Gastrocnemius medialis (tissue), 4 donors: Measurements from ENCODE around the gene SRBD1. TPM values are rescaled to one million over a fixed set of nuclear protein-coding genes. Genes with fewer than 3 reads are reported as not detected.

Source experiments
- ATAC-seq, 2 donors: fragments of 150-250 bp; one replicate each; pipeline ENCODE4 v1.9.1; 2016
- DNase-seq, 2 donors: peaks; one replicate each; pipeline ENCODE4 v3.0.0-alpha.2; 2019
- H3K27ac ChIP-seq, 4 donors: fragments of 200-600 bp; sonication (generic); 1 replicate in 1 of 4; 2 replicates in 3 of 4; pipeline ENCODE4 v1.5.1; 2016 to 2018; ENCODE audit warnings: mild to moderate bottlenecking in 2 of 4, moderate library complexity in 1 of 4
- H3K27me3 ChIP-seq, 3 donors: fragments of 200-600 bp; sonication (generic) in 2 of 3; 1 replicate in 1 of 3; 2 replicates in 2 of 3; pipeline versions ENCODE4 v1.5.1 to v1.6.0; 2016 to 2019; ENCODE audit warnings: mild to moderate bottlenecking in 1 of 3, moderate library complexity in 1 of 3
- H3K36me3 ChIP-seq, 2 donors: fragments of 200-600 bp; sonication (generic) in 1 of 2; one replicate each; pipeline ENCODE4 v1.5.1; 2017 to 2018
- H3K4me1 ChIP-seq, 2 donors: fragments of 200-600 bp; sonication (generic) in 1 of 2; one replicate each; pipeline ENCODE4 v1.5.1; 2016 to 2017; ENCODE audit warnings: mild to moderate bottlenecking in 2 of 2
- H3K4me3 ChIP-seq, 4 donors: fragments of 200-600 bp; sonication (generic) in 3 of 4; 1 replicate in 1 of 4; 2 replicates in 3 of 4; pipeline ENCODE4 v1.5.1; 2016 to 2019; ENCODE audit warnings: mild to moderate bottlenecking in 2 of 4
- H3K9me3 ChIP-seq, 3 donors: fragments of 200-600 bp; sonication (generic) in 2 of 3; 1 replicate in 1 of 3; 2 replicates in 2 of 3; pipeline ENCODE4 v1.5.1; 2016 to 2019
- POLR2A ChIP-seq, 2 donors: fragments of 450-650 bp; IDR thresholded peaks; one replicate each; pipeline ENCODE4 v1.6.1; 2017; ENCODE audit warnings: antibody characterized with exemption in 2 of 2, mild to moderate bottlenecking in 2 of 2, moderate library complexity in 2 of 2
- in situ Hi-C, 4 donors: fragments of 200-750 bp; cut with MboI; loops; one replicate each; pipeline versions ENCODE4 v1.15.0 to v1.8.0; 2017; ENCODE audit warnings: low sequenced_read_pairs in 4 of 4
- intact Hi-C: fragments of 100-400 bp; cut with DNase I; formaldehyde crosslinking; loops from one replicate; pipeline ENCODE4 v1.15.1; 2023; ENCODE audit warnings: low total_unique reads
- total RNA-seq, 4 donors: library from RNA; depleted of rRNA; stranded (reverse); fragments of >200 nt; gene quantifications; one replicate each; pipeline versions ENCODE4 v1.1.0 to v1.2.3, GENCODE V29; 2016
- TF ChIP-seq, protein P1 (sequence below), 5 experiments: fragments of 450-650 bp in 3 of 5; fragments of 200-600 bp in 2 of 5; sonication (generic) in 2 of 5; IDR thresholded peaks in 4 of 5; conservative IDR thresholded peaks in 1 of 5; 1 replicate in 4 of 5; 2 replicates in 1 of 5; pipeline ENCODE4 v1.5.1; 2016 to 2019; ENCODE audit warnings: antibody characterized with exemption in 5 of 5, mild to moderate bottlenecking in 3 of 5, moderate library complexity in 3 of 5

Gene SRBD1
- total RNA-seq, 4 donors from 2014 or later: 3.0 to 10.1 (median 4.5) TPM

DNA sequence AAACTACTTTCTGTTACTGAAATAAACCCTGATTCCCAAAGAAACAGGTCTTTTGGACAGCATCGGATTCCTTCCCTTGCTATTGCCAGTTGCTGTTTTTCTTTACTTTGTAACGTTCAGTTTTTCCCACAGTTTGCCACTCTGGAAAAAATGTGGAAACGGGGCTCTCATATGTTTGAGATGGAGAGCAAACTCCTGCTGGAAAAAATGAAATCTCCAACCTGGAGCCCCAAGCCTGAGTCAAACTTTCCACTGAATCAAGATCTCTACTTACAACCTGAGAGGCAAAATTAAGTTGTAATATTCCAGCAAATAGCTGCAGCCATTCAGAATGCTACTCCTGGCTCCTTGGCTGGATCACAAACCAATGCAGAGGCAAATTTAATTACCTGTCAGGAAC, 270.7 kb downstream of the SRBD1 start:
- H3K27me3 ChIP-seq: peaks cover 0 to 2% (median 0%) of the 10 kb centered on the region in 3 donors
- no peaks in the 10 kb centered on the region for H3K9me3 ChIP-seq
- TF ChIP-seq, protein P1, sequence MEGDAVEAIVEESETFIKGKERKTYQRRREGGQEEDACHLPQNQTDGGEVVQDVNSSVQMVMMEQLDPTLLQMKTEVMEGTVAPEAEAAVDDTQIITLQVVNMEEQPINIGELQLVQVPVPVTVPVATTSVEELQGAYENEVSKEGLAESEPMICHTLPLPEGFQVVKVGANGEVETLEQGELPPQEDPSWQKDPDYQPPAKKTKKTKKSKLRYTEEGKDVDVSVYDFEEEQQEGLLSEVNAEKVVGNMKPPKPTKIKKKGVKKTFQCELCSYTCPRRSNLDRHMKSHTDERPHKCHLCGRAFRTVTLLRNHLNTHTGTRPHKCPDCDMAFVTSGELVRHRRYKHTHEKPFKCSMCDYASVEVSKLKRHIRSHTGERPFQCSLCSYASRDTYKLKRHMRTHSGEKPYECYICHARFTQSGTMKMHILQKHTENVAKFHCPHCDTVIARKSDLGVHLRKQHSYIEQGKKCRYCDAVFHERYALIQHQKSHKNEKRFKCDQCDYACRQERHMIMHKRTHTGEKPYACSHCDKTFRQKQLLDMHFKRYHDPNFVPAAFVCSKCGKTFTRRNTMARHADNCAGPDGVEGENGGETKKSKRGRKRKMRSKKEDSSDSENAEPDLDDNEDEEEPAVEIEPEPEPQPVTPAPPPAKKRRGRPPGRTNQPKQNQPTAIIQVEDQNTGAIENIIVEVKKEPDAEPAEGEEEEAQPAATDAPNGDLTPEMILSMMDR (IDR thresholded peaks at IDR 0.05 in 4 of 5, conservative IDR thresholded peaks at IDR 0.05 in 1 of 5): no peak
- TF ChIP-seq POLR2A (IDR thresholded peaks at IDR 0.05): no peak
- no peaks in the 10 kb centered on the region for H3K36me3 ChIP-seq
- intact Hi-C loops (no loop called here), in situ Hi-C loops (no loop called here)
- H3K4me1 ChIP-seq: no peaks in the 10 kb centered on the region
- DNase-seq (no peak), ATAC-seq (no peak)
- no peak overlapping the region for H3K27ac ChIP-seq
- no peak overlapping the region for H3K4me3 ChIP-seq

DNA sequence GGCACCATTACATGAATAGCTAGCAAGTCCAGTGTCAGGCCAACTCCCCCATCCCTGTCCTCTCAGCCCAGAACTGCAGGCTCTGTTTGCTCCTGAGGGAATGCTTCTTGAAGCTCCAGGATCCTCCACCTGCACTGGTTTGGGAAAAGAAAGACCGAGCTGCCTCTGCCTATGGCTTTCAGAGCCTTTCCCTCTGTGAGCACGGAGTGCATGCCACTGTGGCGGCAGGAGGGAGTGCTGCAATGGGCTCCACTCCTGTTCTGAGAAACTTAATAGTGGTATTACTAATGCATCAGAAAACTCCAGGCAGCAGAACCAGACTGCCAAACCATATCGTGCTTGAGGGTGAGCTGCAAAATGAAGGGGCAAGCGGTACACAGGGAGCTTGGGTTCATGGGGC, 271.8 kb downstream of the SRBD1 start:
- intact Hi-C loops: no loop called here
- DNase-seq: no peak
- in situ Hi-C loops: no loop called here

More for the DNA sequence above, 271.8 kb downstream of the SRBD1 start:
- no peak for TF ChIP-seq POLR2A (IDR thresholded peaks at IDR 0.05)
- TF ChIP-seq, protein P1 (IDR thresholded peaks at IDR 0.05 in 4 of 5, conservative IDR thresholded peaks at IDR 0.05 in 1 of 5): no peak
- ATAC-seq: no peak
- Histone ChIP-seq H3K27me3 (no peaks in the 10 kb centered on the region), H3K9me3 (no peaks in the 10 kb centered on the region), H3K4me3 (no peak overlapping the region), H3K36me3 (no peaks in the 10 kb centered on the region), H3K4me1 (no peaks in the 10 kb centered on the region), H3K27ac (no peak overlapping the region)

Other genes with a start within 250 kb of the SRBD1 start
- 10 to 100 TPM in 2 of 4 donors, 1 to 10 TPM in 2; 5.8 to 28.9 (median 11.8) TPM for gene PRKCE, start 40.4 kb upstream of the SRBD1 start, total RNA-seq